AG09309 (cell line): Measurements from ENCODE around the gene ARHGAP25.

Source experiments
- DNase-seq: peaks from one replicate; pipeline ENCODE4 v3.0.0-alpha.2; 2010; ENCODE audit warnings: low read depth
- H3K4me3 ChIP-seq: 2 replicates; pipeline ENCODE4 v1.5.1; 2011; ENCODE audit warnings: mild to moderate bottlenecking, low read depth, low read length, moderate library complexity; ENCODE audit not compliant: control insufficient read depth
- TF ChIP-seq, protein P1 (sequence below): IDR thresholded peaks from 2 replicates; pipeline ENCODE4 v1.5.1; 2011; ENCODE audit warnings: mild to moderate bottlenecking, low read depth, low read length, inconsistent platforms; ENCODE audit not compliant: insufficient read depth, control insufficient read depth; ENCODE audit errors: missing control alignments

The ARHGAP25 gene

DNA sequence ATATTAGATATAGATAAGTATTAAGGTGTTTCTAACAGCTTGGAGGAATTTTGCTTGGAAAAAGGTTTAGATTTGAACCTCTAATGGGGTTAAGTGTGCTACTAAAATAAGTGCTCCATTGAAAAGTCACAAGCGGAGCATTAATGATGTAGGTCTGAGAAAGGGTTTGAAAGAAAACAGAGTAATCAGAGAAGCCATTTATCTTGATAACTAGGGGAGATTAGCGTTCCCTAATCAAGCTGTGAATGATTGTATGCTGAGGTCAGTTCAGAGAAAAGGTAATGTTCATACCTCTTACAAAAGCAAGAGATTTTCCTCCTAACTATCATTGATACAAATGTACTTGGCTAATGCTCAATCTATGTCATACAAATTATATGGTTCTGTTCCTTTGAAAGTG is 1.5 kb downstream of the ARHGAP25 start:
- no peak for DNase-seq
- H3K4me3 ChIP-seq: no peak overlapping the region
- TF ChIP-seq, protein P1, sequence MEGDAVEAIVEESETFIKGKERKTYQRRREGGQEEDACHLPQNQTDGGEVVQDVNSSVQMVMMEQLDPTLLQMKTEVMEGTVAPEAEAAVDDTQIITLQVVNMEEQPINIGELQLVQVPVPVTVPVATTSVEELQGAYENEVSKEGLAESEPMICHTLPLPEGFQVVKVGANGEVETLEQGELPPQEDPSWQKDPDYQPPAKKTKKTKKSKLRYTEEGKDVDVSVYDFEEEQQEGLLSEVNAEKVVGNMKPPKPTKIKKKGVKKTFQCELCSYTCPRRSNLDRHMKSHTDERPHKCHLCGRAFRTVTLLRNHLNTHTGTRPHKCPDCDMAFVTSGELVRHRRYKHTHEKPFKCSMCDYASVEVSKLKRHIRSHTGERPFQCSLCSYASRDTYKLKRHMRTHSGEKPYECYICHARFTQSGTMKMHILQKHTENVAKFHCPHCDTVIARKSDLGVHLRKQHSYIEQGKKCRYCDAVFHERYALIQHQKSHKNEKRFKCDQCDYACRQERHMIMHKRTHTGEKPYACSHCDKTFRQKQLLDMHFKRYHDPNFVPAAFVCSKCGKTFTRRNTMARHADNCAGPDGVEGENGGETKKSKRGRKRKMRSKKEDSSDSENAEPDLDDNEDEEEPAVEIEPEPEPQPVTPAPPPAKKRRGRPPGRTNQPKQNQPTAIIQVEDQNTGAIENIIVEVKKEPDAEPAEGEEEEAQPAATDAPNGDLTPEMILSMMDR: no peak

DNA sequence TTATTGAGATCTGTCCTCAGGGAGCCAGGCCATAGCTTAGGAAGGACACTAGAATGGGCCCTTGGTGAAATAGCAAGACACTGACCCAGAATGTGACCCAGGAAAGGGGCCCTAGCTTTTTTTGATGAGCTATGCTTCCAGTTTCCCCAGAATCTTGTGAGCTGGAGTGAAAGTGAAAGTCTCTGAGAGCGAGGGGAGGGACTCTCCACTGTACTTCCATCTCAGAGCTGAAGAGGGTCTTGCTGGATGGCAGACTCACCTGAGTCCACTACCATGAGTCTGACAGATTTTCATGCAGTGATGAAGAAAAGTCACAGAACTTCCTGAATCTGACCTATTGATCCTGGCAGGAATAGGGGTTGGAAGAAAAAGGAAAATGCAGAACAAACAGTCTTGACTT is 3.1 kb downstream of the ARHGAP25 start:
- DNase-seq: no peak
- no peak overlapping the region for H3K4me3 ChIP-seq

DNA sequence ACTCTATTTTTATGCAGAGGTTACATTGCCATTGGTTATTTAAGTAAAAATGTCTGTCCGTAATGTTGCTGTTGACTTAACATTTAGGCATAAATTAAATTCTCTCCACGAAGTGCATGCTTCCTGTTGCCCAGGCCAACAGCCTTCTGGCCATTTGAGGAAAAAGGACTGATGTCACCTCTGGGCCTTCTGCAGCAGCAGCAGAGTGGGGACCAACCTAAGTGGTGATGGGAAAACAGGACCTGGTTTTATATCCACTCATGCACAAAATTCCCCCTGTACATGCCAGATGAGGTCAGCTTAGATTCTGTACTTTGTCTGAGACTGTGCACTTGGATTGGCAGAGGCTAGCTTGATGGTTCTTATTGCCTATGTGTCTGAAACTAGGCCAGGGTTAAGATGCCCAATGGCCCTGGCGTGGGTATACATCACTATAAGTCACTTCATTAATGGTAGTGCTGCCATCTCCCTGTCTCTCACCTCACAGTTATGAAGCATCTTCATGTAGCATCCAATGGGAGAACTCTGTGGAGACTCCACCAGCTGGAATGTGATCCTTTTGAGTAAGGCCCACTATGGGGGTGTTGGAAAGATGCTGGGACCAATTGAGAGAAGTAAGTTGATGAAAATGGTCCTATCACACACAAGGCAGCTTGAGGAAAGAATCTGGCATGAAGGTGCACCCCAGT is 4.4 kb downstream of the ARHGAP25 start:
- TF ChIP-seq, protein P1: no peak
- H3K4me3 ChIP-seq: no peak overlapping the region
- DNase-seq: no peak

More for the DNA sequence above, 3.1 kb downstream of the ARHGAP25 start:
- TF ChIP-seq, protein P1: no peak

DNA sequence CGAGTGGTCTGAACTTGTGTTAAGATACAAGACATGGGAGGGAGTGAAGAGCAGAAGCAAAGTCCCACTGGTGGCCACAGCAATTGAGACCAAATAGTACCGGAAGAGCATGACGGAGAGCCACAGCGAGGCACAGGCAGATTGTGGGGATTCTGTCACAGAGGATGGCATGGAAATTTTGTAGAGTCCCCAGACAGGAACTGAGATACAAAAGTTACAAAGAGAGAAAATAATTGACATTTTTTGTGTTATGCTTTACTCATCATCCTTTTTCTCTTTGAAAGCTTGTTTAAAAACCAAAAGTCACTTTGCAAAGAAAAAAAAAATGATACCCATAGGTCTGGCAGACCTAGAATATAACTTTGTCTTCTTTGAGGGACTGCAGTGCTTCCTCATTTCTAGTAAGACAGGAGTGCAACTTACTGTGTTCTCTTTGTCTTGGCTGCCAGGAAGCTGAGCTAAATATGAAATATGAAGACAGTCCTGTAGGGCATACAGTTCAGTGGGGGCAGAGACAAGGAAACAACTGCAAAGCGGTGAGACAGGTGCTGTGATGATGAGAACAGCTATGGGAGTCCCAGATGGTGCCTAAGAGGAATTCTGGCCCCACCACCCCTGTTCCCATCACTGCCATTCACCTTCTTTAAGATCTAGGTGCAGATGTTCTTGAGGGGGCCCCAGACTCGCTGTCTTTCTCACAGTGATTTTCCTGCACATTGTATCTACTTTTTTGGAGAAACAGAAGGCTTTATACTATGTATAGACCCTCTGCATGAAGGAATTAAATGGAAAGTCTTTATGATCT is 5.2 kb downstream of the ARHGAP25 start:
- no peak overlapping the region for H3K4me3 ChIP-seq
- TF ChIP-seq, protein P1: no peak
- DNase-seq: no peak

DNA sequence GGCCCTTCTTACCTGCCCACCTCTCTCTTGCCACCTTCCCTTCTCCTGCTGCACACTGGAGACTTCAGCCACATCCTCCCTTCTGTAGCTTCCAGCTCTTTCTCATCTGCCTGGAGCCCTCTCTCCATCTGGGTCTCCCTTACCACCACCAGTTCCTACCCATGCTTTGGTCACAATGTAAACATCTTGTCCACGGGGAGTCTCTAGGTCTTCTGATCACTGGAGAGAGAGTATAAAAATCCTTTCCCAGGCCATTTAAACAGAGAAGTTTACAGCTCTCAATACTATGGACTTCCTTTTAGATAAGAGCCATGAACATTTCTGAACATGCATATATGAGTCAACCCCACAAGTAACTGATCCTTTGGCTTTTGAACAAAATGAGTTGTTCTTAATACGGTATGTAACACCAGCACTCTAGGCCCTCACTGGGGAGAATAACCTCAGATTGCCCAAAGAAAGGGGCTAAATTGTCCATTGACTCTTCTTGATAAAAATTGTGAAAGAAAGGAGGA is 5.8 kb downstream of the ARHGAP25 start:
- TF ChIP-seq, protein P1: no peak
- H3K4me3 ChIP-seq: no peak overlapping the region

DNA sequence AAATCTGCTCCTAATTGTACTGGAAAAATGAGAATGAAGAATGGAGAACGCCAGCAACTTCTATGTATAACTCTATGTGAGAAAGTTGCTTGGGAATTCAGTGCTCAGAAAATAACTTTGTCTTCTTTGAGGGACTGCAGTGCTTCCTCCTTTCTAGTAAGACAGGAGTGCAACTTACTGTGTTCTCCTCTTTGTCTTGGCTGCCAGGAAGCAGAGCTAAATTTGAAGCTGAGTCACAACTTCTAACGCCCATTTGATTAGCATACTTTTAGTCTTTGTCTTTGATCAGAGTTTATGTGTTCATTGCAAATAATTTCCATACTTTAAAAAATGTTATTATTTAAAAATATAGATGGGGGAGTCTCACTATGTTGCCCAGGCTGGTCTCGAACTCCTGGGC is 6.6 kb downstream of the ARHGAP25 start:
- TF ChIP-seq, protein P1: no peak
- no peak for DNase-seq
- no peak overlapping the region for H3K4me3 ChIP-seq

More for the DNA sequence above, 5.8 kb downstream of the ARHGAP25 start:
- DNase-seq: no peak
